Trophoblast cell (in vitro differentiated cells and primary cell): Measurements from ENCODE around the gene MATN4.
A peak's percentile ranks its signal among the peaks of the same experiment; 100 is the strongest.

Source experiments
- DNase-seq, 2 donors: peaks; one replicate each; pipeline ENCODE4 v3.0.0-alpha.2; 2016
- H2AFZ ChIP-seq: 2 replicates; pipeline ENCODE4 v1.6.1; 2013; ENCODE audit warnings: low read length, moderate library complexity, mild to moderate bottlenecking; ENCODE audit not compliant: insufficient read depth, poor library complexity
- H2AK5ac ChIP-seq: 2 replicates; pipeline ENCODE4 v1.6.1; 2013; ENCODE audit warnings: mild to moderate bottlenecking, low read length
- H2BK120ac ChIP-seq: 2 replicates; pipeline ENCODE4 v1.6.1; 2013; ENCODE audit warnings: low read length, mild to moderate bottlenecking, moderate library complexity; ENCODE audit not compliant: insufficient read depth, poor library complexity
- H2BK12ac ChIP-seq: 2 replicates; pipeline ENCODE4 v1.6.1; 2013; ENCODE audit warnings: mild to moderate bottlenecking, low read length, moderate library complexity
- H2BK5ac ChIP-seq: 2 replicates; pipeline ENCODE4 v1.6.1; 2013; ENCODE audit warnings: low read length, low read depth, moderate library complexity, mild to moderate bottlenecking; ENCODE audit not compliant: poor library complexity
- H3K14ac ChIP-seq: 2 replicates; pipeline ENCODE4 v1.6.1; 2013; ENCODE audit warnings: mild to moderate bottlenecking, low read length
- H3K18ac ChIP-seq: 2 replicates; pipeline ENCODE4 v1.6.1; 2013; ENCODE audit warnings: mild to moderate bottlenecking, low read length
- H3K23ac ChIP-seq: 2 replicates; pipeline ENCODE4 v1.6.1; 2013; ENCODE audit warnings: low read length
- H3K27ac ChIP-seq: 2 replicates; pipeline ENCODE4 v1.5.1; 2013; ENCODE audit warnings: low read depth, mild to moderate bottlenecking, inconsistent platforms, low read length, moderate library complexity
- H3K27me3 ChIP-seq: 2 replicates; pipeline ENCODE4 v1.6.1; 2013; ENCODE audit warnings: inconsistent platforms, mild to moderate bottlenecking, low read length, moderate library complexity; ENCODE audit not compliant: insufficient read depth
- H3K36me3 ChIP-seq, 2 experiments: 1 replicate in 1 of 2; 2 replicates in 1 of 2; pipeline ENCODE4 v1.6.1; 2013; ENCODE audit warnings: low read length in 2 of 2, mild to moderate bottlenecking in 2 of 2, moderate library complexity in 1 of 2; ENCODE audit not compliant: insufficient read depth in 2 of 2, control insufficient read depth in 1 of 2
- H3K4ac ChIP-seq: 2 replicates; pipeline ENCODE4 v1.6.1; 2013; ENCODE audit warnings: low read depth, mild to moderate bottlenecking, low read length, moderate library complexity
- H3K4me1 ChIP-seq, 2 experiments: 1 replicate in 1 of 2; 2 replicates in 1 of 2; pipeline ENCODE4 v1.6.1; 2013; ENCODE audit warnings: low read length in 2 of 2, mild to moderate bottlenecking in 2 of 2, moderate library complexity in 1 of 2; ENCODE audit not compliant: insufficient read depth in 2 of 2, control insufficient read depth in 1 of 2
- H3K4me2 ChIP-seq: 2 replicates; pipeline ENCODE4 v1.6.1; 2013; ENCODE audit warnings: inconsistent platforms, mild to moderate bottlenecking, low read length, moderate library complexity
- H3K4me3 ChIP-seq: 2 replicates; pipeline ENCODE4 v1.5.1; 2013; ENCODE audit warnings: mild to moderate bottlenecking, low read depth, low read length, inconsistent platforms
- H3K79me1 ChIP-seq: one replicate; pipeline ENCODE4 v1.6.1; 2013; ENCODE audit warnings: low read length
- H3K79me2 ChIP-seq: 2 replicates; pipeline ENCODE4 v1.6.1; 2013; ENCODE audit warnings: low read length, mild to moderate bottlenecking; ENCODE audit not compliant: control insufficient read depth, insufficient read depth, poor library complexity
- H3K9ac ChIP-seq: 2 replicates; pipeline ENCODE4 v1.6.1; 2013; ENCODE audit warnings: mild to moderate bottlenecking, low read length
- H3K9me3 ChIP-seq: 2 replicates; pipeline ENCODE4 v1.6.1; 2013; ENCODE audit warnings: low read depth, mild to moderate bottlenecking, control low read depth, inconsistent platforms, low read length; ENCODE audit not compliant: insufficient read depth
- H4K12ac ChIP-seq: 2 replicates; pipeline ENCODE4 v1.6.1; 2013; ENCODE audit warnings: low read depth, mild to moderate bottlenecking, low read length, moderate library complexity
- H4K8ac ChIP-seq: 2 replicates; pipeline ENCODE4 v1.6.1; 2013; ENCODE audit warnings: low read depth, mild to moderate bottlenecking, low read length, moderate library complexity
- H4K91ac ChIP-seq: one replicate; pipeline ENCODE4 v1.6.1; 2013; ENCODE audit warnings: low read depth, mild to moderate bottlenecking, low read length, moderate library complexity
- WGBS: extraction: QIAGEN DNeasy Blood & Tissue Kit; methylation state at CpG from one replicate; pipeline ENCODE4 v1.1.7; 2013; ENCODE audit warnings: missing lambda C conversion rate; ENCODE audit not compliant: insufficient read length, insufficient coverage; ENCODE audit errors: extremely low coverage; 5-methylcytosine and 5-hydroxymethylcytosine counted together

Gene MATN4

GRCh38 chr20:45325371-45325770, 17.3 kb upstream of the MATN4 start:
- Histone ChIP-seq H3K4me2 (no peak overlapping the region), H2BK5ac (no peak overlapping the region), H2BK12ac (no peak overlapping the region), H4K91ac (no peak overlapping the region), H3K23ac (no peak overlapping the region), H3K79me1 (no peaks in the 10 kb centered on the region), H3K79me2 (no peaks in the 10 kb centered on the region), H3K27me3 (no peaks in the 10 kb centered on the region), H3K27ac (peak overlapping the region; percentile 37), H4K12ac (no peak overlapping the region), H4K8ac (no peak overlapping the region), H3K4ac (no peak overlapping the region), H3K4me1 (peaks cover 0 to 6% of the 10 kb centered on the region in 2 experiments), H3K36me3 (peaks cover 22 to 45% of the 10 kb centered on the region in 2 experiments), H3K9me3 (peaks cover 4% of the 10 kb centered on the region), H3K4me3 (no peak overlapping the region), H2AK5ac (no peak overlapping the region), H3K9ac (no peak overlapping the region), H3K14ac (no peak overlapping the region), H2BK120ac (no peak overlapping the region), H2AFZ (no peak overlapping the region), H3K18ac (no peak overlapping the region)
- WGBS: no CpG with 5 or more reads among the region's 6 CpGs
- DNase-seq: no peak

DNA sequence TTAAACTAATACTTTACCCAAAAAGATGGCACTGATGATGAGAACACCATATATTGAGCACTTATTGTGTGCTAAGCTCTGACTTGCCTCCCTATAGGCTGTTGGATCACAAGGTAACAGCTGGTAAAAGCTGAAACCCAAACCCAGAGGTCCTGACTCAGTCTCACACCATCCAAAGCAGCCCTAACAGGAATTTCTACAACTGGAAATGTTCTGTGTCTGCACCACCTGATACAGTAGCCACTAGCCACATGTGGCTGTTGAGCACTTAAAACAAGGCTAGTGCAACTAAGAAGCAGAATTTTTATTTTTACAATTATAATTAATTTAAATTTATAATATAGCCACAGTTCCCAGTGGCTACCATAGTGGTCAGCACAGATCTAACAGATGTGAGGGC, 15.6 kb upstream of the MATN4 start:
- no peak overlapping the region for H2BK120ac ChIP-seq
- H3K23ac ChIP-seq: no peak overlapping the region
- no peak overlapping the region for H3K4ac ChIP-seq
- H2AFZ ChIP-seq: no peak overlapping the region
- no peak overlapping the region for H2BK12ac ChIP-seq
- no peak overlapping the region for H3K18ac ChIP-seq
- H4K8ac ChIP-seq: no peak overlapping the region
- H2BK5ac ChIP-seq: no peak overlapping the region
- H3K27me3 ChIP-seq: no peaks in the 10 kb centered on the region
- H3K79me1 ChIP-seq: no peaks in the 10 kb centered on the region
- H3K14ac ChIP-seq: no peak overlapping the region
- no peak overlapping the region for H4K12ac ChIP-seq
- H3K4me2 ChIP-seq: no peak overlapping the region
- peak; percentile 75 to 86 for DNase-seq
- H3K9me3 ChIP-seq: peaks cover 4% of the 10 kb centered on the region
- no peaks in the 10 kb centered on the region for H3K79me2 ChIP-seq
- no peak overlapping the region for H3K9ac ChIP-seq
- H3K4me3 ChIP-seq: no peak overlapping the region
- H4K91ac ChIP-seq: no peak overlapping the region
- peaks cover 2 to 6% of the 10 kb centered on the region in 2 experiments for H3K4me1 ChIP-seq
- H2AK5ac ChIP-seq: no peak overlapping the region
- H3K36me3 ChIP-seq: peaks cover 12 to 31% of the 10 kb centered on the region in 2 experiments
- no peak overlapping the region for H3K27ac ChIP-seq

DNA sequence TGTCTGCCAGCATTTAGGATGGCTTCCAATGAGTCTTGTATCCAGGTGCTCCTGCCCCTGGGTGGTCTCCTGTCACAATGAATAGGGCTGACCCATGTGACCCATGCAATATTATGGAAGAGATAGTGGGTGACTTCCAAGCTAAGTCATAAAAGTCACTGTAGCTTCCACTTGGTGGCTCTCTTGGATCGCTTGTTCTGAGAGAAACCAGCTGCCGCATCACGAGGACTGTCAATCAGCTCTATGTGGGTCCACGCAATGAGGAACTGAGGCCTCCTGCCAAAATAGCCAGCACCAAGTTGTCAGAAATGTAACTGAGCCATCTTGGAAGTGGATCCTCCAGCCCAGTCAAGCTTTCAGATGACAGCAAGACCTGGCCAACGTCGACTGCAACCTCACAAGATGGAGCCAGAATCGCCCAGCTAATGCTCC, 14.9 kb upstream of the MATN4 start:
- WGBS: no CpG with 5 or more reads among the region's 7 CpGs
- no peaks in the 10 kb centered on the region for H3K79me2 ChIP-seq
- H2BK120ac ChIP-seq: no peak overlapping the region
- no peak overlapping the region for H2BK12ac ChIP-seq
- H2BK5ac ChIP-seq: no peak overlapping the region
- no peak overlapping the region for H3K27ac ChIP-seq
- H3K4me1 ChIP-seq: peaks cover 2 to 6% of the 10 kb centered on the region in 2 experiments
- no peak overlapping the region for H2AK5ac ChIP-seq
- H3K4ac ChIP-seq: no peak overlapping the region
- H3K4me3 ChIP-seq: no peak overlapping the region
- H3K9me3 ChIP-seq: peaks cover 4% of the 10 kb centered on the region
- no peak overlapping the region for H3K14ac ChIP-seq
- peaks cover 9 to 23% of the 10 kb centered on the region in 2 experiments for H3K36me3 ChIP-seq
- H4K91ac ChIP-seq: no peak overlapping the region
- no peak overlapping the region for H2AFZ ChIP-seq
- H3K27me3 ChIP-seq: no peaks in the 10 kb centered on the region
- H3K79me1 ChIP-seq: no peaks in the 10 kb centered on the region
- DNase-seq: peak; percentile 85 to 89
- no peak overlapping the region for H3K9ac ChIP-seq
- H4K8ac ChIP-seq: no peak overlapping the region
- no peak overlapping the region for H3K23ac ChIP-seq
- H4K12ac ChIP-seq: no peak overlapping the region
- no peak overlapping the region for H3K4me2 ChIP-seq
- H3K18ac ChIP-seq: no peak overlapping the region

- no peak overlapping the region for H2BK12ac ChIP-seq
- H2AK5ac ChIP-seq: no peak overlapping the region
- no peaks in the 10 kb centered on the region for H3K79me1 ChIP-seq
- no peak overlapping the region for H3K23ac ChIP-seq
- H3K14ac ChIP-seq: no peak overlapping the region
- H3K79me2 ChIP-seq: no peaks in the 10 kb centered on the region
- no peak overlapping the region for H2AFZ ChIP-seq
- H3K9ac ChIP-seq: peak overlapping the region; percentile 59
- H3K4me1 ChIP-seq: peaks cover 2 to 6% of the 10 kb centered on the region in 2 experiments
- no peak overlapping the region for H3K4me2 ChIP-seq
- peaks cover 4% of the 10 kb centered on the region for H3K9me3 ChIP-seq
- no peak overlapping the region for H3K4me3 ChIP-seq
- H4K8ac ChIP-seq: no peak overlapping the region
- H4K91ac ChIP-seq: no peak overlapping the region
- no CpG with 5 or more reads among the region's 5 CpGs for WGBS
- H3K36me3 ChIP-seq: peaks cover 0 to 11% of the 10 kb centered on the region in 2 experiments
- H3K4ac ChIP-seq: no peak overlapping the region
- no peak overlapping the region for H2BK5ac ChIP-seq
- H3K27me3 ChIP-seq: no peaks in the 10 kb centered on the region
- no peak overlapping the region for H4K12ac ChIP-seq
- DNase-seq: no peak
- no peak overlapping the region for H3K18ac ChIP-seq
- no peak overlapping the region for H3K27ac ChIP-seq
- no peak overlapping the region for H2BK120ac ChIP-seq
Observed at GRCh38 chr20:45320948-45321595, 13.0 kb upstream of the MATN4 start.
